H9 (cell line): ENCODE data around the gene CCNI2. TPM values are rescaled to one million over a fixed set of nuclear protein-coding genes. Genes with fewer than 3 reads are reported as not detected.

Experiments
- DNase-seq: peaks from one replicate; pipeline ENCODE4 v3.0.0-alpha.2; 2017
- H2AFZ ChIP-seq: one replicate; pipeline ENCODE4 v1.6.1; 2013; ENCODE audit warnings: mild to moderate bottlenecking, low read length, control low read depth, moderate library complexity
- H2AK5ac ChIP-seq: 2 replicates; pipeline ENCODE4 v1.6.1; 2013; ENCODE audit warnings: low read length, control low read depth, mixed read lengths; ENCODE audit not compliant: insufficient read length
- H2BK120ac ChIP-seq: one replicate; pipeline ENCODE4 v1.6.1; 2013; ENCODE audit warnings: low read depth, mild to moderate bottlenecking, low read length, control low read depth, inconsistent platforms; ENCODE audit not compliant: poor library complexity, severe bottlenecking
- H2BK12ac ChIP-seq: 2 replicates; pipeline ENCODE4 v1.6.1; 2013; ENCODE audit warnings: low read length, control low read depth, mixed read lengths, low read depth; ENCODE audit not compliant: insufficient read length
- H2BK15ac ChIP-seq: 2 replicates; pipeline ENCODE4 v1.6.1; 2013; ENCODE audit warnings: low read depth, low read length, control low read depth
- H2BK20ac ChIP-seq: one replicate; pipeline ENCODE4 v1.6.1; 2013; ENCODE audit warnings: low read depth, mild to moderate bottlenecking, low read length, control low read depth, inconsistent platforms; ENCODE audit not compliant: poor library complexity, severe bottlenecking
- H2BK5ac ChIP-seq: 2 replicates; pipeline ENCODE4 v1.6.1; 2013; ENCODE audit warnings: low read length, control low read depth, mixed read lengths; ENCODE audit not compliant: insufficient read length
- H3K14ac ChIP-seq: 2 replicates; pipeline ENCODE4 v1.6.1; 2013; ENCODE audit warnings: low read length, control low read depth; ENCODE audit not compliant: insufficient read depth
- H3K18ac ChIP-seq: 2 replicates; pipeline ENCODE4 v1.6.1; 2013; ENCODE audit warnings: low read depth, mild to moderate bottlenecking, mixed read lengths, low read length, control low read depth; ENCODE audit not compliant: insufficient read length
- H3K23ac ChIP-seq: 2 replicates; pipeline ENCODE4 v1.6.1; 2013; ENCODE audit warnings: low read length, control low read depth, mixed read lengths, low read depth; ENCODE audit not compliant: insufficient read length
- H3K23me2 ChIP-seq: 2 replicates; pipeline ENCODE4 v1.6.1; 2013; ENCODE audit warnings: low read depth, mild to moderate bottlenecking, mixed read lengths, low read length, control low read depth; ENCODE audit not compliant: insufficient read length, poor library complexity, severe bottlenecking
- H3K27ac ChIP-seq: 2 replicates; pipeline ENCODE4 v1.5.1; 2013; ENCODE audit warnings: low read length, control low read depth, mixed read lengths, low read depth; ENCODE audit not compliant: insufficient read length
- H3K27me3 ChIP-seq: 2 replicates; pipeline ENCODE4 v1.6.1; 2013; ENCODE audit warnings: low read length, control low read depth, inconsistent platforms; ENCODE audit not compliant: insufficient read depth
- H3K4ac ChIP-seq: 2 replicates; pipeline ENCODE4 v1.6.1; 2013; ENCODE audit warnings: low read depth, mild to moderate bottlenecking, control low read depth, inconsistent platforms, low read length, moderate library complexity
- H3K4me1 ChIP-seq: 2 replicates; pipeline ENCODE4 v1.6.1; 2013; ENCODE audit warnings: low read length, control low read depth, inconsistent platforms; ENCODE audit not compliant: insufficient read depth
- H3K4me2 ChIP-seq: 2 replicates; pipeline ENCODE4 v1.6.1; 2013; ENCODE audit warnings: low read length, control low read depth, mixed read lengths; ENCODE audit not compliant: insufficient read length, insufficient read depth
- H3K56ac ChIP-seq: 2 replicates; pipeline ENCODE4 v1.6.1; 2013; ENCODE audit warnings: low read depth, mild to moderate bottlenecking, mixed read lengths, low read length, control low read depth; ENCODE audit not compliant: insufficient read length
- H3K79me1 ChIP-seq: 2 replicates; pipeline ENCODE4 v1.6.1; 2013; ENCODE audit warnings: low read depth, mild to moderate bottlenecking, moderate library complexity, low read length, control low read depth, inconsistent platforms; ENCODE audit not compliant: insufficient read depth, poor library complexity, severe bottlenecking
- H3K79me2 ChIP-seq: 2 replicates; pipeline ENCODE4 v1.6.1; 2013; ENCODE audit warnings: low read length, control low read depth, inconsistent platforms; ENCODE audit not compliant: insufficient read depth
- H3K9ac ChIP-seq: 2 replicates; pipeline ENCODE4 v1.6.1; 2013; ENCODE audit warnings: low read length, control low read depth, mixed read lengths; ENCODE audit not compliant: insufficient read length; ENCODE audit errors: extremely low read depth
- H3K9me3 ChIP-seq: one replicate; pipeline ENCODE4 v1.6.1; 2013; ENCODE audit warnings: low read depth, low read length, inconsistent platforms; ENCODE audit not compliant: control insufficient read depth
- H3T11ph ChIP-seq: one replicate; pipeline ENCODE4 v1.6.1; 2013; ENCODE audit warnings: mild to moderate bottlenecking, low read length, control low read depth, inconsistent platforms
- H4K20me1 ChIP-seq: one replicate; pipeline ENCODE4 v1.6.1; 2013; ENCODE audit not compliant: control insufficient read depth, insufficient read length, insufficient read depth
- H4K5ac ChIP-seq: 2 replicates; pipeline ENCODE4 v1.6.1; 2013; ENCODE audit warnings: low read depth, mild to moderate bottlenecking, mixed read lengths, low read length, control low read depth; ENCODE audit not compliant: insufficient read length
- H4K8ac ChIP-seq: replicated peaks from 2 replicates; pipeline ENCODE4 v1.6.1; 2013; ENCODE audit warnings: low read length, control low read depth, mixed read lengths, low read depth; ENCODE audit not compliant: insufficient read length
- H4K91ac ChIP-seq: 2 replicates; pipeline ENCODE4 v1.6.1; 2013; ENCODE audit warnings: low read depth, mild to moderate bottlenecking, moderate library complexity, mixed read lengths, low read length, control low read depth; ENCODE audit not compliant: insufficient read length
- H3K27ac Mint-ChIP-seq, 3 experiments: 2 replicates in 2 of 3; 3 replicates in 1 of 3; pipeline ENCODE4 v1.8.0; 2020 to 2021; ENCODE audit warnings: mixed read lengths in 3 of 3, mild to moderate bottlenecking in 1 of 3, moderate library complexity in 1 of 3
- H3K27me3 Mint-ChIP-seq: 2 replicates; pipeline ENCODE4 v1.8.0; 2021; ENCODE audit warnings: low read depth, mild to moderate bottlenecking, moderate library complexity, mixed read lengths
- H3K36me3 Mint-ChIP-seq, 3 experiments: 2 replicates in 2 of 3; 3 replicates in 1 of 3; pipeline ENCODE4 v1.8.0; 2020 to 2021; ENCODE audit warnings: low read depth in 3 of 3, mixed read lengths in 3 of 3; ENCODE audit not compliant: insufficient read depth in 1 of 3
- H3K4me1 Mint-ChIP-seq, 2 experiments: 2 replicates each; pipeline ENCODE4 v1.8.0; 2020; ENCODE audit warnings: mixed read lengths in 2 of 2
- H3K4me3 Mint-ChIP-seq, 2 experiments: 2 replicates in 1 of 2; 3 replicates in 1 of 2; pipeline ENCODE4 v1.8.0; 2020 to 2021; ENCODE audit warnings: mild to moderate bottlenecking in 2 of 2, mixed read lengths in 2 of 2, moderate library complexity in 1 of 2
- H3K9me3 Mint-ChIP-seq, 2 experiments: 2 replicates in 1 of 2; 3 replicates in 1 of 2; pipeline ENCODE4 v1.8.0; 2020; ENCODE audit warnings: mild to moderate bottlenecking in 2 of 2, mixed read lengths in 2 of 2, moderate library complexity in 1 of 2
- WGBS: extraction: QIAGEN DNeasy Blood & Tissue Kit; methylation state at CpG from one replicate; pipeline ENCODE4 v1.1.7; 2013; ENCODE audit warnings: missing lambda C conversion rate, low lambda C conversion rate, mixed read lengths; ENCODE audit not compliant: insufficient read length; ENCODE audit errors: extremely low coverage; 5-methylcytosine and 5-hydroxymethylcytosine counted together
- total RNA-seq: library from RNA; stranded (reverse); gene quantifications from 2 replicates; pipeline ENCODE4 v1.2.1, GENCODE V29; 2021
- TF ChIP-seq, protein P1 (sequence below): fragments of 200-600 bp; sonication (generic); conservative IDR thresholded peaks from 3 replicates; pipeline ENCODE4 v1.8.0; 2021; ENCODE audit warnings: antibody characterized with exemption, mild to moderate bottlenecking

Gene CCNI2
- total RNA-seq, 1 experiment from 2014 or later: 0.57 TPM

DNA sequence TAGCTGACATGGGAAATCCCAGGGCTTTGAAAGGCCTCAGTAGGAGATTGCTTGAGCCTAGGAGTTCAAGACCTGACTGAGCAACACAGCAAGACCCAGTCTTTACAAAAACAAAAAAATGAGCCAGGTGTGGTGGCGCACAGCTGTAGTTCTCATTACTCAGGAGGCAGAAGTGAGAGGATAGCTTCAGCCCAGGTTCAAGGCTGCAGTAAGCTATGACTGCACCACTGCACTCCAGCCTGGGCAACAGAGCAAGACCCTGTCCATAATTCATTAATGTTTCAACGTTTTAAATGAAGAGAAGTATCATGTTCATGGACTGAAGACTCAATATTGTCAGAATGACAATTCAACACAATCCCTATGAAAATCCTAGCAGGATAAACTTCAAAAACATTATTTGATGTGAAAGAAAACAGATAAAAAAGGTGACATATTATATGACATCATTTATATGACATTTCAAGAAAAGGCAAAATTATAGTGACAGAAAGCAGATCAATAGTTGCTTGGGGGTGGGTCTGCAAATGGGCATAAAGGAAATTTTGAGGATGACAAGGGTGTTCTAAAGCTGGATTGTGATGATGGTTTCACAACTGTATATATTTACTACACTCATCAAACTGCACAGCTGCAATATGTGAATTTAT is 13.6 kb upstream of the CCNI2 start:
- Histone ChIP-seq H4K20me1 (no peaks in the 10 kb centered on the region), H3K79me2 (no peaks in the 10 kb centered on the region), H3K27ac (no peak overlapping the region), H3K79me1 (no peaks in the 10 kb centered on the region), H4K8ac (no peak overlapping the region), H2AFZ (no peak overlapping the region), H2BK120ac (no peak overlapping the region), H2BK5ac (no peak overlapping the region), H3K4me1 (no peaks in the 10 kb centered on the region), H3K56ac (no peak overlapping the region), H2AK5ac (no peak overlapping the region), H4K5ac (no peak overlapping the region), H4K91ac (no peak overlapping the region), H3K23me2 (no peaks in the 10 kb centered on the region), H2BK12ac (no peak overlapping the region), H3K9ac (no peak overlapping the region), H3K14ac (no peak overlapping the region), H3K18ac (no peak overlapping the region), H3K4ac (no peak overlapping the region), H3K27me3 (no peaks in the 10 kb centered on the region), H2BK15ac (no peak overlapping the region), H3T11ph (no peak overlapping the region), H3K4me2 (no peak overlapping the region), H2BK20ac (no peak overlapping the region), H3K23ac (no peak overlapping the region), H3K9me3 (no peaks in the 10 kb centered on the region)
- no peak overlapping the region for H3K27ac Mint-ChIP-seq
- no peaks in the 10 kb centered on the region for H3K27me3 Mint-ChIP-seq
- no peak for DNase-seq
- H3K4me1 Mint-ChIP-seq: peaks cover 7 to 15% of the 10 kb centered on the region in 2 experiments
- TF ChIP-seq, protein P1, sequence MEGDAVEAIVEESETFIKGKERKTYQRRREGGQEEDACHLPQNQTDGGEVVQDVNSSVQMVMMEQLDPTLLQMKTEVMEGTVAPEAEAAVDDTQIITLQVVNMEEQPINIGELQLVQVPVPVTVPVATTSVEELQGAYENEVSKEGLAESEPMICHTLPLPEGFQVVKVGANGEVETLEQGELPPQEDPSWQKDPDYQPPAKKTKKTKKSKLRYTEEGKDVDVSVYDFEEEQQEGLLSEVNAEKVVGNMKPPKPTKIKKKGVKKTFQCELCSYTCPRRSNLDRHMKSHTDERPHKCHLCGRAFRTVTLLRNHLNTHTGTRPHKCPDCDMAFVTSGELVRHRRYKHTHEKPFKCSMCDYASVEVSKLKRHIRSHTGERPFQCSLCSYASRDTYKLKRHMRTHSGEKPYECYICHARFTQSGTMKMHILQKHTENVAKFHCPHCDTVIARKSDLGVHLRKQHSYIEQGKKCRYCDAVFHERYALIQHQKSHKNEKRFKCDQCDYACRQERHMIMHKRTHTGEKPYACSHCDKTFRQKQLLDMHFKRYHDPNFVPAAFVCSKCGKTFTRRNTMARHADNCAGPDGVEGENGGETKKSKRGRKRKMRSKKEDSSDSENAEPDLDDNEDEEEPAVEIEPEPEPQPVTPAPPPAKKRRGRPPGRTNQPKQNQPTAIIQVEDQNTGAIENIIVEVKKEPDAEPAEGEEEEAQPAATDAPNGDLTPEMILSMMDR: no peak
- no peaks in the 10 kb centered on the region for H3K9me3 Mint-ChIP-seq
- H3K36me3 Mint-ChIP-seq: peaks cover 0 to 6% (median 5%) of the 10 kb centered on the region in 3 experiments; a peak in 3 of 7 replicates
- H3K4me3 Mint-ChIP-seq: no peak overlapping the region
- WGBS: no CpG with 5 or more reads among the region's 2 CpGs
